Skin of body (tissue), 2 donors: ENCODE results near the gene MS4A2. TPM values are rescaled to one million over a fixed set of nuclear protein-coding genes. Genes with fewer than 3 reads are reported as not detected.
"Not testable (repeated sequence)": the region's sequence is repeated elsewhere in the genome, so short reads cannot be mapped to it uniquely, and the experiment has no call there.

Experiments used
- DNase-seq: peaks from one replicate; lab custom pipeline; 2025; lab: John Stamatoyannopoulos, UW
- total RNA-seq: library from RNA; depleted of rRNA; stranded (reverse); fragments of >200 nt; gene quantifications from one replicate; pipeline ENCODE4 v1.2.3, GENCODE V29; 2014

The MS4A2 gene
- total RNA-seq: 11.1 TPM

DNA sequence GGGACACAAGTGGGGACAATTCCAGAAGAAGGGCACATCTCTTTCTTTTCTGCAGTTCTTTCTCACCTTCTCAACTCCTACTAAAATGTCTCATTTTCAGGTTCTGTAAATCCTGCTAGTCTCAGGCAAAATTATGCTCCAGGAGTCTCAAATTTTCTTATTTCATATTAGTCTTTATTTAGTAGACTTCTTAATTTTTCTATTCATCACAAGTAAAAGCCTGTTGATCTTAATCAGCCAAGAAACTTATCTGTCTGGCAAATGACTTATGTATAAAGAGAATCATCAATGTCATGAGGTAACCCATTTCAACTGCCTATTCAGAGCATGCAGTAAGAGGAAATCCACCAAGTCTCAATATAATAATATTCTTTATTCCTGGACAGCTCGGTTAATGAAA is at the start of gene MS4A2:
Gene MS4A2, plus strand, starts transcription at position 301 of the 400 bp plus-strand sequence. CDS start 102 bp downstream, outside the sequence.
- no peak for DNase-seq

DNA sequence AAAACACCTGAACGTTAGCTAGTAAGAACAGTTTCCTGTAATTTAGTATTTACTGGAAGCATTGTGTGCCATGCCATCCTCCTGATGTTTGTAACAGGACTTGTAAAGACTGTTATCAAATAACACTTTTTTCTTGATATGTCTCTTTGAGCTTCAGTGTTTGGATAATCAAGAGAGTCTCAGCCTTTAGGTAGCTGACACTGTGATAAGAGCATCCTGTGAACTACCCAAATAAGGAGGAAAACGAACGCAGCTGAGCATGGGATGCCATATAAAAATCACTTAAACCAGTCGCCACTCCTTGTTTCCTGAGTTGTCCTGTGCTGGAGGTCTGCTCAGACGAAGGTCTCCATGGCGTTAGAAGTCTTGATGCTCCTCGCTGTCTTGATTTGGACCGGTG is 48.4 kb upstream of the MS4A2 start, which contains the start of gene OOSP2:
Gene OOSP2, plus strand, starts transcription at position 301 of the 400 bp plus-strand sequence. Its CDS starts 51 bp downstream, at position 352.
- no peak for DNase-seq

DNA sequence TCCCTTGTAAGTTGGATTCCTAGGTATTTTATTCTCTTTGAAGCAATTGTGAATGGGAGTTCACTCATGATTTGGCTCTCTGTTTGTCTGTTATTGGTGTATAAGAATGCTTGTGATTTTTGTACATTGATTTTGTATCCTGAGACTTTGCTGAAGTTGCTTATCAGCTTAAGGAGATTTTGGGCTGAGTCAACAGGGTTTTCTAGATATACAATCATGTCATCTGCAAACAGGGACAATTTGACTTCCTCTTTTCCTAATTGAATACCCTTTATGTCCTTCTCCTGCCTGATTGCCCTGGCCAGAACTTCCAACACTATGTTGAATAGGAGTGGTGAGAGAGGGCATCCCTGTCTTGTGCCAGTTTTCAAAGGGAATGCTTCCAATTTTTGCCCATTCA is 38.0 kb upstream of the MS4A2 start:
- DNase-seq: not testable (repeated sequence)

DNA sequence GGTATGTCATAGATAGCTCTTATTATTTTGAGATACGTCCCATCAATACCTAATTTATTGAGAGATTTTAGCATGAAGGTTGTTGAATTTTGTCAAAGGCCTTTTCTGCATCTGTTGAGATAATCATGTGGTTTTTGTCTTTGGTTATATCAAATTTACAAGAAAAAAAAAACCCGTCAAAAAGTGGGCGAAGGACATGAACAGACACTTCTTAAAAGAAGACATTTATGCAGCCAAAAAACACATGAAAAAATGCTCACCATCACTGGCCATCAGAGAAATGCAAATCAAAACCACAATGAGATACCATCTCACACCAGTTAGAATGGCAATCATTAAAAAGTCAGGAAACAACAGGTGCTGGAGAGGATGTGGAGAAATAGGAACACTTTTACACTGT is 37.6 kb upstream of the MS4A2 start:
- DNase-seq: not testable (repeated sequence)

DNA sequence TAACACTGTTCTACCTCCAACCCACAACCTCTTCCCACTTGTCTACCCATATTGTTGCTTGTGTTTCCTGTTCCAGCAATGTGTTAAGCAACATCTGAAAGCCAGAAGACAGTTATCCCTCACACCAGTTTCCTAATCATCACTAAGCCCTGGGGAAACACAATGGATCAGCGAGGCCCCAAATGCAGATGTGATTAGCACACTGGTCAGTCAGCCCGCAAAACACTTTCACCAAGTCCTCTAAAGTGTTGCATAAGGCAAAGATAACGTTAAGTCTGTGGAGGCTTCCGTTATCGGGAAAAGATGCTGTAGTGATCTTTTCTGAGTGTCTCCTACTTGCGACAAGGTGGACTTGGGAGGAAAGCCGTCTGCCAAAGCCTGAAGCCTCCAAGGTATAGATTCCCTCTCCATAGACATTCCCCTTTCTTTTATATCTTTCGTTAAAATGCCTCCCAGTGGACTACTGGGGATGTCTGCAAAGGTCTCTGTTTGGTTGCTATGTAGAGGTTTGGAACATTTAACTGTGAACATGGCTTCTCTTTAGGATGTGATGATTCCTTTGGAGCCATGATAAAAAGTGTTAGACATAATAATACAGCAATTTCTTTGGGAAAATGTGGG is 32.0 kb upstream of the MS4A2 start, which contains the start of gene MS4A3:
Gene MS4A3, plus strand, starts transcription at position 317 of the 621 bp plus-strand sequence. CDS start 4,496 bp downstream, outside the sequence.
- DNase-seq: no peak

DNA sequence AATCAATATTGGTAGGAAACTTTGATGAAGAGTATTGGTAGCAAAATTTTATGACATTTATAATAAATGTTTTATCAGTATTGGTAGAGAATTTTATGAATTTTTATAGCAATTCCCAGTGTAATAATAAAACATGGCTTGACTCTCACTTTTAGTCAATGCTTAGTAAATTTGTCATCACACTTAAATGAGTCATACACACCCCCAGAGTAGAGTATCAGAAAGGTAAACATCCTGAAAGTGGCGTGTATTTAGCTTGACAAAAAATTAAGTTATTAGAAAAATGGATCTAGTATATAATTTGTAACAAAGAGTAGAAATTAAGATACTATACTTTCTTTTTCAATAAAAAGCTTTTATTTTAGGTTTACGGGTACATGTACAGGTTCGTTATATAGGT is 29.4 kb upstream of the MS4A2 start:
- DNase-seq: no peak

DNA sequence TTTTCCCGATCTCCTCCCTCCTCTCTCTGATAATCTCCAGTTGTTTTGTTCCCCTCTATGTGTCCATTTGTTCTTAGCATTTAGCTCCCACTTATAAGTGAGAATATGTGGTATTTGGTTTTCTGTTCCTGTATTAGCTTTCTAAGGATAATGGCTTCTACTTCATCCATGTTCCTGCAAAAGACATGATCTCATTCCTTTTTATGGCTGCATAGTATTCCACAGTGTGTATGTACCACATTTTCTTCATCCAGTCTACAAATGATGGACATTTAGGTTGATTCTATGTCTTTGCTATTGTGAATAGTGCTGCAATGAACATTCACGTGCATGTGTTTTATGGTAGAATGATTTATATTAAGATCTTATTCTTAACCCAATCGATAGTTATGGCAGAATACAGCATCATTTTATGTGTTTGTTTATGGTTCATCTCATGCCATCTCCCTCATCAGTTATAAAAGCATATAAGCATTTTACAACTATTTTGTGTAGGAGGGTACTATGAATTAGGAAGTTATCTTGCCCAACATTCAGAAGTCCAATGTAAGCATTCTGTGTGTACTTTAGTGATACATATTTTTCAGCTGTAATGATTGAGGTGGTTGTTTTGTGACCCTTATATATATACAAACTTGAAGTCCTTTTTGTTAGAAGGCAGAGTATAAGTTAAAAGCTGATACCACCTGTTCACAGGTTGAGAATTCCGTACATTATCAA is 28.8 kb upstream of the MS4A2 start:
- DNase-seq: no peak

DNA sequence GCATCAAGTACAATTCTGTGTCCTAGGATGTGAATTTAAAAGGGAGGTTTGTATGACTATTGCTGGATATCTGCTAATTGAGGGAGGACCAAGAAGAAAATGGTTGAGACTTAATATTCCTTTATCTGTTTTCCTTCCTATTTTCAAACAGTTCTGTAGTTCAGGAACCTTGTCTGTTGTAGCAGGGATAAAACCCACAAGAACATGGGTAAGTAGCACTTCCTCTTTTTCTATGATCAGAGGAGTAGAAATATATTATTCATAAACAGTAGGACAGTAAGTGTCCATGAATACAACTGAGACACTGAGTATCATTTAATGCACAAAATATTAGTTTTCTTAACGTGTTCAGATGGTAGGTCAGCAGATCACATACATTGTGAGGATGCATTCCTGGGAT is 24.4 kb upstream of the MS4A2 start:
- DNase-seq: no peak

DNA sequence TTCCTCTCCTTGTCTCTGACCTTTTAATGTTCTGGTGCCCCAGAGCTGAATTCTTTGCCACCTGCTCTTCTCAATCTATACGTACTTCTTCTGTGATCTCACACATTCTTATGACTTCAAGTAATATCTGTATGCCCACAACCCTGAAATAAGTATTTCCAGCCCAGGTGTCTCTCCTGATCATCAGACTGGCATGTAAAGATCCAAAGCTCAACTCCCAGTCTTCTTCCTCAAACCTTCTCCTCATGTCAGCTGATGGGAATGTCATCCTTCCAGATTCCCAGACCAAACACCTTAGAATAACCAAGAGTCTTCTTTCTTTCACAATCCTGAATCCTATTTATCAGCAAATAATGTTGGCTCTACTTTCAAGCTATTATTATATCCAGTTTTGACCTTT is 22.7 kb upstream of the MS4A2 start:
- DNase-seq: no peak

DNA sequence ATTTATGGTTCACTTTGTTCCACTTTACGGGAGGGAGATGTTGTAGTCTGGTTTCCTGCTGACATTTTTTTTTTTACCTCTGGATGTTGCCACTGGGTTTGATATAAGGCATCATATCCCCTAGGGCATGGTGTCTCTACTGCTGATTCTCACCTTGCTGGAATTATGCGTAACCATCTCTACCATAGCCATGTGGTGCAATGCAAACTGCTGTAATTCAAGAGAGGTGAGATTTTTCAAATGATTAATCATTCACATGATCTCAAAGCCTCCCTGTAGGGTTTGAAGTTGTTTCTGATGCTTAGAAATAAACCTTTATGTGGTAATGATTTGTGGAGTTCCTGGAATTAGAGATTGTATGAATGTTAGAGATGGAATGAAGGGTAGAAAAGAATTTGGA is 19.0 kb upstream of the MS4A2 start:
- no peak for DNase-seq

DNA sequence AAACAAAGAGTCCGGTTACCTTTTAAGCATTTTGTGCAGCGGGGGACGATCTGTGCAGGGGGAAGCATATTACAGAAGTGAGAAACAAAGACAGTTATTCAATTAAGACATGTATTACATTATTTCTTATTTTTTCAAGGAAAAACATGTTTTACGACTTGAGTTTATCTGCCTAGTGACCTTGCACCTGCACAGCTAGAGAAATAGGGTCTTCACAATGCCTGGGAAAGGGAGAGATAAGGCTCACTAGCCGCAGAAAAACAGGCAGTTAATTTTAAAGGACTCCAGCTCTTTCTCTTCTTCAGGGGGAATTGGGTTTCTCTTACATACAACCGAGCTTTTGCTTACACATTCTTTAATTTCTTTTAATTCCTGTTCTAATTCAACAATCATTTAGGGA is 16.8 kb upstream of the MS4A2 start:
- DNase-seq: not testable (repeated sequence)

DNA sequence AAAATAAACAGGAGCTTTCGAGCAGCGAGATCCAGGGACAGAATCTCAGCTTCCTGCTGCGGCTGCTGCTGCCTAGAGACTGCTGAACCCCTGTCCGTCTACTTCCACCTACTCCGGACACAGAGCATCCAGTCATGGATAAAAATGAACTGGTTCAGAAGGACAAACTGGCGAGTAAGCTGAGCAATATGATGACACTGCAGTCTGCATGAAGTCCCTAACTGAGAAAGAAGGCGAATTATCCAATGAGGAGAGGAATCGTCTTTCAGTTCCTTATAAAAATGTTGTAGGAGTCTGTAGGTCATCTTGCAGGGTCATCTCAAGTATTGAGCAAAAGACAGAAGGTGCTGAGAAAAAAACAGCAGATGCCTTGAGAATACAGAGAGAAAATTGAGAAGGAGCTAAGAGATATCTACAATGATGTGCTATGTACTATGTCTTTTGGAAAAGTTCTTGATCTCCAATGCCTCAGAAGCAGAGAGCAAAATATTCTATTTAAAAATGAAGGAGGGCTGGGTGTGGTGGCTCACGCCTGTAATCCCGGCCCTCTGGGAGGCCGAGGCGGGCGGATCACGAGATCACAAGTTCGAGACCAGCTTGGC is 11.1 kb upstream of the MS4A2 start:
- DNase-seq: no peak

DNA sequence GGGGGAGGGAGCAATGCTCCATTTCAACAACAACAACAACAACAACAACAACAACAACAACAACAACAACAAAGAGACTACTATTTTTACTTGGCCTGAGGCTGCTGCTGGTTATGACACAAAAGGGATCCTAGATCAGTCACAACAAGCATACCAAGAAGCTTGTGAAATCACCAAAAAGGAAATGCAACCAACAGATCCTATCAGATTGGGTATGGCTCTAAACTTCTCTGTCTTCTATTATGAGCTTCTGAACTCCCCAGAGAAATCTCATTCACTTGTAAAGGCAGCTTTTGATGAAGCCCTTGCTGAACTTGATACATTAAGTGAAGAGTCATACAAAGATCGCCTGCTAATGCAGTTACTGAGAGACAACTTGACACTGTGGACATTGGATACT is 10.5 kb upstream of the MS4A2 start:
- no peak for DNase-seq

DNA sequence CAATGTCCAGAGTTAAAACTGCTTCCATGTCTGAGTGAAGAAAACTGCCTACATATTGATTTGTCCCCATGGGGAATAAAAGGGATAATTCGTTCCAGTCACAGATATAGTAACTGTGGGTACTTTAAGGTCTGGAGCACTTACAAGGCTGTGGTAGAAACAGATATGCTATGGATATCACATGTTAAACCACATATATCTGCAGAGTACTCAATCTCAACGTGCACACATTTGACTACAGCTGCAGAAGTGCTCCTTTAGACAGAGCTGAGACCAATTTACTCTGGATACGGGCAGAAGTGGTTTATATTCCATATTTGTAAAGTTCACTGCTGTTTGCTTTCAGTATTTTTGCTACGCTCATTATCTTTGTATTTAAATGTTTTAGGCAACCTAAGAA is 9.7 kb upstream of the MS4A2 start:
- no peak for DNase-seq

DNA sequence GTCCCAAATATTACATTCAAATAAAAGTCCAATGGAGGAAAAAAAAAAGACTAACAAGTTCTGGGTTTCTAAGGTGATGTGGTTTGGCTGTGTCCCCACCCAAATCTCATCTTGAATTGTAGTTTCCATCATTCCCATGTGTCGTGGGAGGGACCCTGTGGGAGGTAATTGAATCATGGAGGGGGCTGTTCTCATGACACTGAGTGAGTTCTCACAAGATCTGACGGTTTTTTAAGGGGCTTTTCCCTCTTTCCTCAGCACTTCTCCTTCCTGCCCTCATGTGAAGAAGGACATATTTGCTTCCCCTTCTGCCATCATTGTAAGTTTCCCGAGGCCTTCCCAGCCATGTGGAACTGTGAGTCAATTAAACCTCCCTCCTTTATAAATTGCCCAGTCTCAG is 7.9 kb upstream of the MS4A2 start:
- no peak for DNase-seq

DNA sequence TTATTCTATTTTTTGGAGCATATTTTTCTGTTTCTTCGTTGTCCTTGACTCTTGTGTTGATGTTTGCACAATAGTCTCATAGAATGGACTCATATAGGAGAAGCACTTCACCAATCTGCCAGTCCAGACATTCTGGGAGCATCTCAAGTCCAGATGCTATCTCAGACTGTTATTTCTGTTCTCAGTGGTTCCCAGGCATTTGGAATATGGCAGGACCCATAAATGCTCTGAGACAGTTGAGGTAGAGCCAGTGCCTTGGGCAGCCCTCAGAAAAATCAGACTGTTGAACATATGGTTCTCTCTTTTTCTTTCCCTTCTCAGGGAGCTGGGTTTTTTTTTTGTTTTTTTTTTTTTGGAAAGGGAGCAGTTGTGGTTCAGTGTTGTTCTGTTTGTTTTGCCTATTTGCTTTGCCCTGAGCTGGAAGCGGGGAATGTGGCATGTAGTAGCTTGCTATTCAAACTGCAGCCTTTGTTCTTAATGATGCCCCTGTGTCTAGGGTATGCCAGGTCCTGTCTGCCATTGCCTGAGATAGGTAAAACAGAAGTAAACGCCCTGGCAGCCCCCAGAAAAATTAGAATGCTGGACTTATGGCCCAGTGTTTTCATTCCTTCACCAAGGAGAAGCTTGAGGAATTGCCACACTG is 3.7 kb upstream of the MS4A2 start:
- DNase-seq: no peak

DNA sequence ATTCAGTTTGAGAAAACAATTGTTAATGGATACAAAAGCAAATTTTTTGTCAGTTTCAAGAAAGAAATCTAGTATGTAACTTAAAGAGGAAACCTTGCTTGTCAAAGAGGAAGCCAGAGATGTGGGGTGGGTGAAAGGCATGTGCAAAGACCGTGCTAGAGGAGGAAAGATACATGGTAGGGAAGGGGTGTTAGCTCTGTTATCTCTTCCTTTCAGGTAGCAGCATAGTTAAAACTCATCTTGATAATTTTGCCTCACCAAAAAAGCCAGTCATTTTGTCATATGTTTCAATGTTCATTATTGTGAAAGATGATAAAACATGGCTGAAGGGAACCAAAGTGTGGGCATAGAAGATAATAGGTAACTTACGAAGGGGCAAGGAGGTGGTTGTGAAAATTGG is 2.6 kb upstream of the MS4A2 start:
- no peak for DNase-seq

DNA sequence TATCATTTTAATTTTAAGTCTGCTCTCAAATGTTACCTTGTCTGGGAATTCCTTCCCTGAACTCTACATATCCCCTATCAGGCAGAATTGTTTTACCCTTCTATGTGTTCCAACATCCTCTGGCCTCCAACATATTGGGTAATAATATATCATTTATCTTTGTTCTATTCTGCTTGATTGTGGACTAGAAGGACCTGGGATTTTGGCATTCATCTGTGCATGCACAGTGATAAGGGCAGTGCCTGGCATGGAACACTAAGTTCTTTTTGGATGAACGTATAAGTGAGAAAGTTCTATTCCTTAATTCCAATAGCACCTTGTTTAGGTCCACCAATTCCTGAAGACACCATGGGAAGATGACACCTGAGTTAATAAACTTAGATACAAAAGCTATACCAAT is 1.2 kb upstream of the MS4A2 start:
- no peak for DNase-seq

DNA sequence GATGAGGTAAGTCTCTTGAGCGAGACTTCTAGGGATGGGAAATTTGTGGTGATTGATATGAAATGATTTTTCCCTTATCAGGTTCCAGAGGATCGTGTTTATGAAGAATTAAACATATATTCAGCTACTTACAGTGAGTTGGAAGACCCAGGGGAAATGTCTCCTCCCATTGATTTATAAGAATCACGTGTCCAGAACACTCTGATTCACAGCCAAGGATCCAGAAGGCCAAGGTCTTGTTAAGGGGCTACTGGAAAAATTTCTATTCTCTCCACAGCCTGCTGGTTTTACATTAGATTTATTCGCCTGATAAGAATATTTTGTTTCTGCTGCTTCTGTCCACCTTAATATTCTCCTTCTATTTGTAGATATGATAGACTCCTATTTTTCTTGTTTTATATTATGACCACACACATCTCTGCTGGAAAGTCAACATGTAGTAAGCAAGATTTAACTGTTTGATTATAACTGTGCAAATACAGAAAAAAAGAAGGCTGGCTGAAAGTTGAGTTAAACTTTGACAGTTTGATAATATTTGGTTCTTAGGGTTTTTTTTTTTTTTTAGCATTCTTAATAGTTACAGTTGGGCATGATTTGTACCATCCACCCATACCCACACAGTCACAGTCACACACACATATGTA is 7.1 kb downstream of the MS4A2 start:
- no peak for DNase-seq

DNA sequence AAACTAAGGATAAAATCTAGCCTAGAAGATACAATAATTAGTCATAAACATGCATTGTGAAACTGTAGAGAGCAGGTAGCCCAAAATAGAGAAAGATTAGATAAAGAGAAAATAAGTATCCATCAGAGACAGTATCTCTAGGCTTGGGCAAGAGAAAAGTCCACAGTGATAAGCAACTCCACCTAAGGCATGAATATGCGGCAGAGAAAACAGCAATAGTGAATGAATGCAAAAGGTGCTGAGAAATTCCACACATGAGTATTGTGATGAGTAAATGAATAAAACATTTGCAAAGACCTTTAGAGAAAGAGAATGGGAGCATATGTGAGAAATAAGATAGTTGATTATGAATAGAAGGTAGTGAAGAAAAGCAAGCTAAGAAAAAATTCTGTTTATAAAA is 8.7 kb downstream of the MS4A2 start:
- no peak for DNase-seq

DNA sequence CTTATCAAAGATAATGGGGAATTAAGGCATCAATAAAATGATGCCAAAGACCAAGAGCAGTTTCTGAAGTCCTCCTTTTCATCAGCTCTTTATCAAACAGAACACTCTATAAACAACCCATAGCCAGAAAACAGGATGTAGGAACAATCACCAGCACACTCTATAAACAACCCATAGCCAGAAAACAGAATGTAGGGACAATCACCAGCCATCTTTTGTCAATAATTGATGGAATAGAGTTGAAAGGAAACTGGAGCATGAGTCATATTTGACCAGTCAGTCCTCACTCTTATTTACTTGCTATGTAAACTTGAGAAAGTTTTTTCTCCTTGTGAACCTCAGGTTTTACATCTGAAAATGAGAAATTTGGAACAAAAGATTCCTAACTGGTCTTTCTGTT is 10.0 kb downstream of the MS4A2 start:
- DNase-seq: no peak

DNA sequence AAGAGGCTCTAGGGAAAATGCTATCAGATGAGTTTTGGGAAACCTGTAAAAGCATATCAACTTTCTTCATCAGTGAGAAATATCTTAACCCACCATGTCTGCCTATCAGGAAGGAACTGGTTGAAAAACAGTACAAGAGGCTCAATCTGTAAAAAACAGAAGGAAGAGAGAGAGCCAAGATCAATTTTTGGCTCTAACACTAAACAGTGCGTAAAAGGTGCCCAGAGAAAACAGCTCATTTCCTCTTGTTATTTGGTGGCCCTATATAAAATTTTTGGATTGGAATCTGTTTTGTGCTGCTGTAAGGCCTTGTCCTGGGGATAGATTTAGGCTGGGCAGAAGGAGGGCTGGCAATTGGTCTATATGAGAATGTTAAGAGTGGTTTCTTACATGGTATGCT is 12.1 kb downstream of the MS4A2 start:
- DNase-seq: no peak
